Measurements from ENCODE around the gene CACNA2D3.
A peak's percentile ranks its signal among the peaks of the same experiment; 100 is the strongest.
"Not testable (repeated sequence)": the region's sequence is repeated elsewhere in the genome, so short reads cannot be mapped to it uniquely, and the experiment has no call there.

The CACNA2D3 gene

DNA sequence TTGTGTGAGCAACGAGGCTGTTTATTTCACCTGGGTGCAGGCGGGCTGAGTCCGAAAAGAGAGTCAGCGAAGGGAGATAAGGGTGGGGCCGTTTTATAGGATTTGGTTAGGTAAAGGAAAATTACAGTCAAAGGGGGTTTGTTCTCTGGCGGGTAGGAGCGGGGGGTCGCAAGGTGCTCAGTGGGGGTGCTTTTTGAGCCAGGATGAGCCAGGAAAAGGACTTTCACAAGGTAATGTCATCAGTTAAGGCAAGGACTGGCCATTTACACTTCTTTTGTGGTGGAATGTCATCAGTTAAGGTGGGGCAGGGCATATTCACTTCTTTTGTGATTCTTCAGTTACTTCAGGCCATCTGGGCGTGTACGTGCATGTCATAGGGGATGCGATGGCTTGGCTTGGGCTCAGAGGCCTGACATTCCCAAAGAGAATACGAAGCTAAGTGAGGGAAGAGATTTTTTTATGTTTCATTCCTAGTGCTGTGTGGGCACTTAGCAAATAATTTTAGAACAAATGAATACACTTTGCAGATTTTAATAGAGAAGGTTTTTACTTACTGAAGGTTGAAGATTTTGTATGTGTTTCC lies 517.5 kb downstream of the CACNA2D3 start:
- Histone ChIP-seq H3K4me1 (ENCODE audit: control insufficient read depth, insufficient read depth, low read length) (peaks cover 23% of the 10 kb centered on the region), H3K4me3 (ENCODE audit: low read depth, low read length) (peak overlapping the region; percentile 6), H3K9ac (ENCODE audit: low read depth, low read length) (peak overlapping the region; percentile 48)
- H3K27me3 ChIP-seq (ENCODE audit: control insufficient read depth, insufficient read depth, low read length); H3K36me3 ChIP-seq (ENCODE audit: control insufficient read depth, insufficient read depth, low read length); H3K9me3 ChIP-seq (ENCODE audit: control insufficient read depth, insufficient read depth, low read length): not testable (repeated sequence)

DNA sequence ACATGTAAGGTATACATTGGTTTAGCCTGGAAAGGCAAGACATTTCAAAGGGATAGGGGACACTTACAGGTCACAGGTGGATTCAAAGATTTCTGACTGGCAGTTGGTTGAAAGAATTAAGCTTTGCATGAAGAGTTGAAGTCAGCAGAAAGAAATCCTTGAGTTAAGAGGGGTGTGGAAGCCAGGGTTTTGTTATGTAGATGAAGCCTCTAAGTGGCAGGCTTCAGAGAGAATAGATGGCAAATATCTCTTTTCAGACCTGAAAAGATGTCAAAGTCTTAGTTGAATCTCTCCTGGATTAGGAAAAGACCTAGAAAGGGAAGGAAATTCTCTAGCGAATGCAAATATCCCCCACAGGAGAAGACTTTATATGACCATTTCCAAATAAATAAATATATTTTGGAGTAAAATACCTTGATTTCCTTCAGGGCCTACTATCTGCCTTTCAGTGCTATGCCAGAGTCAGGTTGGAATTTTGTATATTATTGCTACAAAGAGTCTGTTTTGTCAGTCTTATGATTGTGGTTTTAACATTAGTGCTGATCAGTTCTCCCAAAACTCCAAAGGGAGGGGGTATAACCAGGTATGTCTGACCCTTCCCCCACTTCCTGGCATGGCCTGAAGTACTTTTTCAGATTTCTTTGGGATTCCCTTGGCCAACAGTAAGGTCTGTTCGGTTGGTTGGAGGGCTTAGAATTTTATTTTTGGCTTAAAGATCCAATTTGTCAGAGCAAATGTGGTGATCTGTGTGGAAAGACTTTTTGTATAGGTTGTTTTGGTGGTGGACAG lies 519.1 kb downstream of the CACNA2D3 start:
- Histone ChIP-seq H3K27me3 (ENCODE audit: control insufficient read depth, insufficient read depth, low read length) (no peaks in the 10 kb centered on the region), H3K4me3 (ENCODE audit: low read depth, low read length) (peak overlapping the region; percentile 19), H3K9ac (ENCODE audit: low read depth, low read length) (peak overlapping the region; percentile 51), H3K9me3 (ENCODE audit: control insufficient read depth, insufficient read depth, low read length) (no peaks in the 10 kb centered on the region), H3K4me1 (ENCODE audit: control insufficient read depth, insufficient read depth, low read length) (peaks cover 23% of the 10 kb centered on the region), H3K36me3 (ENCODE audit: control insufficient read depth, insufficient read depth, low read length) (peaks cover 11% of the 10 kb centered on the region)

GRCh38 chr3:54642147-54642546 lies 519.8 kb downstream of the CACNA2D3 start:
- Histone ChIP-seq H3K36me3 (ENCODE audit: control insufficient read depth, insufficient read depth, low read length) (peaks cover 6% of the 10 kb centered on the region), H3K9me3 (ENCODE audit: control insufficient read depth, insufficient read depth, low read length) (no peaks in the 10 kb centered on the region), H3K4me1 (ENCODE audit: control insufficient read depth, insufficient read depth, low read length) (peaks cover 23% of the 10 kb centered on the region), H3K4me3 (ENCODE audit: low read depth, low read length) (peak overlapping the region; percentile 19), H3K9ac (ENCODE audit: low read depth, low read length) (peak overlapping the region; percentile 5), H3K27me3 (ENCODE audit: control insufficient read depth, insufficient read depth, low read length) (no peaks in the 10 kb centered on the region)

DNA sequence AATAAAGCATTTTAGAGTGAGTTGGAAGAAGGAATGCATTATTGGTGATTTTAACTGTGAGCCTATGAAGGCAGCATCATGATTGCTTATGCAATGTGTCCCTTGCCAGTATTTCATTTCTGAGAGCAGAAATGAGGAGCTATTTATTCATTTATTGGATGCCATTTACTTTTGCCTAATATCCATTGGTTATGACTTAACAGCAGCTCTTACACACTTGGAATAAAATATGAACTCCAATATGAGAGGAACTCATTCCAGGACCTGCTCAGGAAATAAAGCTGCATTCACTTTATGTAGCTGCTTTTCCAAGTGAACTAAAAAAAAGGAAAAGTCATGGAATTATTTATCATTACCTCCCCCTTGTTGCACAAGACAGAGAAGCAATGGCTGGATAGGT lies 525.4 kb downstream of the CACNA2D3 start:
- H3K4me1 ChIP-seq (ENCODE audit: control insufficient read depth, insufficient read depth, low read length), result peaks cover 8% of the 10 kb centered on the region
- peaks cover 6% of the 10 kb centered on the region for H3K36me3 ChIP-seq (ENCODE audit: control insufficient read depth, insufficient read depth, low read length)
- H3K4me3 ChIP-seq (ENCODE audit: low read depth, low read length), result no peak overlapping the region
- H3K27me3 ChIP-seq (ENCODE audit: control insufficient read depth, insufficient read depth, low read length), result no peaks in the 10 kb centered on the region
- H3K9me3 ChIP-seq (ENCODE audit: control insufficient read depth, insufficient read depth, low read length), result peaks cover 3% of the 10 kb centered on the region
- no peak overlapping the region for H3K9ac ChIP-seq (ENCODE audit: low read depth, low read length)

DNA sequence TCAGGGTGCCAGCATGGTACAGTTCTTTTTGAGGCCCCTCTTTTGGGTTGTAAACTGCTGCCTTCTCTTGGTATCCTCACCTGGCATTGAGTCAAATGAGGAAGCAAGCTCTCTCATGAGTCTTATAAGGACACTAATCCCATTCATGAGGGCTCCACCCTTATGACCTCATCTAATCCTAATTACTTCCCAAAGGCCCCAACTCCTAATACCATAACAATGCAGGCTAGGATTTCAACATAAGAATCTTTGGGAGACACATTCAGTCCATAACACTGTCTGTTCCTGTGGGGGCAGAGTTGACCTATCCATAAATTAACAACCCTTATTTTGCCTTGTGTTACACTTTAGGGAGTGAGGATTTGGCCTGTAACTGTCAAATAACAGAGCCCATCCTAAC lies 527.2 kb downstream of the CACNA2D3 start:
- Histone ChIP-seq H3K9ac (ENCODE audit: low read depth, low read length) (no peak overlapping the region), H3K36me3 (ENCODE audit: control insufficient read depth, insufficient read depth, low read length) (peaks cover 6% of the 10 kb centered on the region)

DNA sequence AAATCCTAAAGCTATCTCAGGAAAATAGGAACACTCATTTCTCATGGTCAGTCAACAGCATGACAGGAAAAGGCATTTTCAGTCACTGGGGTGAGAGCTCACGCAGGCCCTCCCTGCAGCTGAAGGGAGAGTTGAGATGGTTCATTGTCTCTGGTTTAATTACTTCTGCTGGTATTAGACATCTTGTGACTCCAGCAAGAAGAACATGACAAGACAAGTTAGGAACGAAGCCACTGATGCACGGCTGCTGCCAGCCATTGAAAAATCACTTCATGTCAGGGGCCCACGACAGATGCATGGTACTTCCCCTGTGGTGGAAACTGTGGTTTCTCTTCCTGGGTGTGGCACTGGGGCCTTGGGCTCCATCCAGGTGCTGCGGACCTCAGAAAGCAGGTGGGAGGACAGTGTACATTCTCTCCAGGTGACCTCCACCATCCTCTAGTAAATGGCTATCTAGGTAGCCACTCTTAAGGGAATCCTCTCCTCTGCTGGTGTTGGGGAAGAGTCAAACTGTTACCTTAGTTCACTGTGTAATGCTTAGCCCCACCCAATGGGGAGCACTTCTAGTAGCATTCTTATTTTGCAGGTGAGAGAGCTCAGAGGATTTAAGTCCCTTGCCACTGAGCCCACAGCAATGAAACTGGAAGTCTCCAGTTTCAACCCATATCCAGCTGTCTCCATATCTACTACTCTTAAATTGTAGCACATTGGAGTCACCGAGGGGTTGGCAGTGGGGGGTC lies 531.3 kb downstream of the CACNA2D3 start:
- no peaks in the 10 kb centered on the region for H3K36me3 ChIP-seq (ENCODE audit: control insufficient read depth, insufficient read depth, low read length)
- no peaks in the 10 kb centered on the region for H3K27me3 ChIP-seq (ENCODE audit: control insufficient read depth, insufficient read depth, low read length)
- H3K4me3 ChIP-seq (ENCODE audit: low read depth, low read length), result no peak overlapping the region
- H3K9me3 ChIP-seq (ENCODE audit: control insufficient read depth, insufficient read depth, low read length), result peaks cover under 1% of the 10 kb centered on the region
- no peak overlapping the region for H3K9ac ChIP-seq (ENCODE audit: low read depth, low read length)
- no peaks in the 10 kb centered on the region for H3K4me1 ChIP-seq (ENCODE audit: control insufficient read depth, insufficient read depth, low read length)

More for the DNA sequence above, 527.2 kb downstream of the CACNA2D3 start:
- H3K4me1 ChIP-seq (ENCODE audit: control insufficient read depth, insufficient read depth, low read length), result no peaks in the 10 kb centered on the region
- no peaks in the 10 kb centered on the region for H3K27me3 ChIP-seq (ENCODE audit: control insufficient read depth, insufficient read depth, low read length)
- H3K9me3 ChIP-seq (ENCODE audit: control insufficient read depth, insufficient read depth, low read length), result peaks cover 3% of the 10 kb centered on the region
- H3K4me3 ChIP-seq (ENCODE audit: low read depth, low read length), result no peak overlapping the region

- Histone ChIP-seq H3K9me3 (ENCODE audit: control insufficient read depth, insufficient read depth, low read length) (no peaks in the 10 kb centered on the region), H3K9ac (ENCODE audit: low read depth, low read length) (no peak overlapping the region), H3K4me1 (ENCODE audit: control insufficient read depth, insufficient read depth, low read length) (peaks cover 2% of the 10 kb centered on the region), H3K27me3 (ENCODE audit: control insufficient read depth, insufficient read depth, low read length) (no peaks in the 10 kb centered on the region), H3K36me3 (ENCODE audit: control insufficient read depth, insufficient read depth, low read length) (no peaks in the 10 kb centered on the region), H3K4me3 (ENCODE audit: low read depth, low read length) (no peak overlapping the region)
These were observed 532.4 kb downstream of the CACNA2D3 start for GRCh38 chr3:54654776-54655175.

DNA sequence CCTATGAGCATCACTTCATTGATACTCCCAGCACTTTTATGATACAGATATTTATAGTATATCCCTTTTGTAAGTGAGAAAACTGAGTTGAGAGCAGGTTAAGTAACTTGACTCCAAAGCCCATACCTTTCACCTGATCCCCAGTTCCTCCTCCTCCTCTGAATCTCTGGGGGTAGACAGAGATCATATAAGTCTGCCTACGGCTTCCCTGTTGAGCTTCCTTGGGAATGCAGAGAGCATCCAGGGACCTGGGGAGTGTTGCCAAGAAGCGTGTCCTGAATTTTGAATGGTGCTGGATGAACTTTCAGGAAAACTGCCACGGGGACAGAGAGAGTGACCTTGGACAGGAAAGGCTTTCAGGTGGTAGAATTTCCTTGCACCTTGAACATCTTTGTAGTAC lies 537.0 kb downstream of the CACNA2D3 start:
- no peaks in the 10 kb centered on the region for H3K27me3 ChIP-seq (ENCODE audit: control insufficient read depth, insufficient read depth, low read length)
- H3K36me3 ChIP-seq (ENCODE audit: control insufficient read depth, insufficient read depth, low read length), result no peaks in the 10 kb centered on the region
- no peak overlapping the region for H3K4me3 ChIP-seq (ENCODE audit: low read depth, low read length)
- no peaks in the 10 kb centered on the region for H3K9me3 ChIP-seq (ENCODE audit: control insufficient read depth, insufficient read depth, low read length)
- peaks cover 2% of the 10 kb centered on the region for H3K4me1 ChIP-seq (ENCODE audit: control insufficient read depth, insufficient read depth, low read length)
- H3K9ac ChIP-seq (ENCODE audit: low read depth, low read length), result no peak overlapping the region

GRCh38 chr3:54660714-54661132 lies 538.4 kb downstream of the CACNA2D3 start:
- Histone ChIP-seq H3K9ac (ENCODE audit: low read depth, low read length) (no peak overlapping the region), H3K27me3 (ENCODE audit: control insufficient read depth, insufficient read depth, low read length) (no peaks in the 10 kb centered on the region), H3K4me3 (ENCODE audit: low read depth, low read length) (no peak overlapping the region), H3K36me3 (ENCODE audit: control insufficient read depth, insufficient read depth, low read length) (no peaks in the 10 kb centered on the region), H3K4me1 (ENCODE audit: control insufficient read depth, insufficient read depth, low read length) (peaks cover 2% of the 10 kb centered on the region), H3K9me3 (ENCODE audit: control insufficient read depth, insufficient read depth, low read length) (no peaks in the 10 kb centered on the region)

DNA sequence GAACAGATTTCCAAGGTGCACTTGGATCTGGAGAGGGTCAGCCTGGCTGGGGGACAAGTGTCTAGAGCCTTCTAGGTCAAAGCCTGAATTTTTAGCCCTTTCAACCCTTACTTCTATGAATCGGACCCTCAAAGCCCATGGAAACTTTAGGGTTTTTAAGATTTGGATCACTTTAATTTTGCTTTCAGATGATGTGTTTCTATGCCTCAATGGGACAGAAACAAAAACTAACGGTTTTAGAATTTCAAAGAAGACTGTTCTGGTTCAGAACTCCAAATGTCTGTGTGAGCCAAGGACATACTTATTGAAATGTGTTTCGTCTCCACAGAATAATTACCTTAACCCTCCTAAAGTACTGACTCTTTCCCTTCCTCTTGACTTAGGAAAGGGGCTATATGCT lies 538.8 kb downstream of the CACNA2D3 start:
- H3K4me3 ChIP-seq (ENCODE audit: low read depth, low read length), result no peak overlapping the region
- H3K9ac ChIP-seq (ENCODE audit: low read depth, low read length), result no peak overlapping the region
- H3K9me3 ChIP-seq (ENCODE audit: control insufficient read depth, insufficient read depth, low read length), result no peaks in the 10 kb centered on the region

DNA sequence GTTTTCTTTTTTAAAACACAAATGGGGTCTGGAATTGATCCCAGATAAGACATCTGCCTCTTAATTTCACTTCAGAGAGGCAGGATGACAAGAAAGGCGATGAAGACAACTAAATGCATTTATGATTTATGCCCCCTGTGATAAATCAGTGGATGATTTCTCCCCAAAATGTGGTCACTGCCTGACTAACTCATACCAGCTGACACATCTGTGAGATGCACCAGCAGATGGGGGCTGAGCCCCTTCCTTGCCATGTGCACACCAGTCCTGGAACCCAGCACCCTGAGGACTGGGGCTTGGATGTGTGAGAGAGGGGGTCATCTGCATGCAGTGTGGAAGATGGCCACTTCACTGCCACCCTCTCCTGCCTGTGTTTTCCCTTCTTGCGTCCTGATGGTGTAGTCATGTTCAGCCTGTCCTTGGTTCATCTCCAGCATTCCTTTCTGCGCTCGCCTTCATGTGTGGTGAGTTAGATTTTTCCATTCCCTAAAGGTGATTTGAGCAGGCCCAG lies 541.2 kb downstream of the CACNA2D3 start:
- Histone ChIP-seq H3K27me3 (ENCODE audit: control insufficient read depth, insufficient read depth, low read length) (no peaks in the 10 kb centered on the region), H3K36me3 (ENCODE audit: control insufficient read depth, insufficient read depth, low read length) (no peaks in the 10 kb centered on the region), H3K4me3 (ENCODE audit: low read depth, low read length) (no peak overlapping the region), H3K4me1 (ENCODE audit: control insufficient read depth, insufficient read depth, low read length) (peaks cover 2% of the 10 kb centered on the region), H3K9me3 (ENCODE audit: control insufficient read depth, insufficient read depth, low read length) (no peaks in the 10 kb centered on the region), H3K9ac (ENCODE audit: low read depth, low read length) (no peak overlapping the region)

More for the DNA sequence above, 538.8 kb downstream of the CACNA2D3 start:
- H3K36me3 ChIP-seq (ENCODE audit: control insufficient read depth, insufficient read depth, low read length), result no peaks in the 10 kb centered on the region
- H3K4me1 ChIP-seq (ENCODE audit: control insufficient read depth, insufficient read depth, low read length), result peaks cover 2% of the 10 kb centered on the region
- H3K27me3 ChIP-seq (ENCODE audit: control insufficient read depth, insufficient read depth, low read length), result no peaks in the 10 kb centered on the region

All from iPS-15b (cell line).